HG03066 (cell line): ENCODE data around the gene ZDHHC22.

ENCODE experiments used
- ATAC-seq: cut with Tn5 transposase; IDR thresholded peaks from one replicate; pipeline ENCODE4 v1.9.1; 2021; ENCODE audit warnings: low read depth; ENCODE audit not compliant: unreplicated experiment

Gene ZDHHC22

DNA sequence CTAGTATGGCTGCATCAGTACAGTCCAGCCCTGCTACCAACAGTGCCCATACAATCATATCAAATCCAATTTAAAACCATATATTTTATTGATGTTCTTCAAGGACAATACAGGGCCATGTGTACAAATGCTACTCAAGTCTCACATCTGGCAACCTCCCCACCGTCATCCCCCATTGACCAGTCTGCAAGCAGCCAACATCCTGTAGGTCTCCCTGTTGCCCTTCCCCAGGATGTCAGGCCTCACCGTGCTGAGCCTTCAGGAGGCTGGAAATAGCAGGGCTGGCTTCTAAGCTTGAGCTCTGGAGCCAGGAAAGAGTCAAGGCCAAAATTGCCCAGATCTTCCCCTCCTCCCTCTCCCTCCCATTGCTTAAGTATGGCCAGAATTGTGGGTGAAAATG is 10.4 kb downstream of the ZDHHC22 start:
- ATAC-seq, result no peak

DNA sequence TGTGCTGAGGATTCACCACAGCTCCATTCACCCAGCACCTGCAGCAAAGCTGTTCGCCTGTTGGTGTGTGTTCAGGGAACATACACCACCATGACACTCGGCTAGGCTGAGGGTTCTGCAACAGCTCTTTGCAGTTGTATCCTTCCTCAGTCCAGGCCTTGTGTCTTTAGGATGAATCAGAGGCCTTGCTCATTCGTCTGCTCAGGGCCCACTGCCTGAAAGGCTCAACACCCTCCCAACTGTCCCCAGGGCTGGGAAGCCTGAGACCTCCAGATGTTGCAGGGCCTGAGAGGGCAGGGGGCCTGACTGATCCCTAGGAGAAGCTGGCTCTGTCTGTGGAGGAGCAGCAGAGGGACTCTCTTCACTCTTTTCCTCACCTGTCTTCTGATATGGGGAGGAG is 11.2 kb downstream of the ZDHHC22 start:
- no peak for ATAC-seq

DNA sequence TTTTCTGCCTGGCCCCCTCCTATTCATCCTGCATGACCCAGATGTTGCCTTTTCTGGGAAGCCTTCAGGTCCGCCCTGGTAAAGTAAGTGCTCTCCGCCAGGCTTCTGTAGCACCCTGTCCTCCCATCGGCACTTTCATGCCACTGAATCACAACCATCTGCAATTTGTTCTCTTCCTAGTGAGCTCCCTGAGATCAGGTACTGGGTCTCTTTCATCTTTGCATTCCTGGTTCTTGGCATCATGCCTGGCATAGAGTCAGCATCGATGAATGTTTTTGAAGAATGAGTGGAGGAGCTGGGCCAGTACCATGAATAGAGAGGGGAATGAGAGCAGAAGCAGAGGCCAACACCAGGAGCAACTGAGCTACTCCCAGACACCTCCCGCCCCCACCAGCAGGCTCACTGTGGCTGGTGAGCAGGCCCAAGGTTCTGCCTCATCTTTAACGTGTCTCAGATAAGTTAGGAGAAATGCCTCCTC is 13.1 kb downstream of the ZDHHC22 start:
- no peak for ATAC-seq

DNA sequence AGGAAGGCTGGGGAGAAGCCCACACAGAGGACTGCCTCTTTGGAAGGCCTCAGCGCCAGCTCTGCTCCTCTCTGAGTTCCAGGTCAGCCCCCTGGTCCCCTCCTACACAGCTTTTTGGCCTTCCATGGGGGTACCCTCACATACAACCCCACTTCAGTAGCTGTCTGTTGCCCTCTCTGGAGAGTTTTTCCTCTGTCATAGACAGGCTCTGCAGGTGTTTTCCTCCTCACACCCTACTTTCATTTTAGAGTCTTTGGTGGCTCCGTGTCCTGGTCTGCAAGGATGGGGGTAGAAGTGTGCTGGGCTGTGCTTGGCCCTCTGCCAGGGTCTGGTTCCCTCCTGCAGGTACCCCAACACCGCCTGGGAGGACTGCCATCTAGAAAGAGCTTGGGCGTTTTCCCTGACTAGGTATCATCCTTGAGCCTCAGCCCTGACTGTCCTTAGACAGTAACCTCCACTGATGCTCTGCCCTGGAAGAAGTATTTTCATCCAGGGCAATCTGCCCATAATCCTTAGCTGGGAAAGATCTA is 15.1 kb downstream of the ZDHHC22 start:
- no peak for ATAC-seq

DNA sequence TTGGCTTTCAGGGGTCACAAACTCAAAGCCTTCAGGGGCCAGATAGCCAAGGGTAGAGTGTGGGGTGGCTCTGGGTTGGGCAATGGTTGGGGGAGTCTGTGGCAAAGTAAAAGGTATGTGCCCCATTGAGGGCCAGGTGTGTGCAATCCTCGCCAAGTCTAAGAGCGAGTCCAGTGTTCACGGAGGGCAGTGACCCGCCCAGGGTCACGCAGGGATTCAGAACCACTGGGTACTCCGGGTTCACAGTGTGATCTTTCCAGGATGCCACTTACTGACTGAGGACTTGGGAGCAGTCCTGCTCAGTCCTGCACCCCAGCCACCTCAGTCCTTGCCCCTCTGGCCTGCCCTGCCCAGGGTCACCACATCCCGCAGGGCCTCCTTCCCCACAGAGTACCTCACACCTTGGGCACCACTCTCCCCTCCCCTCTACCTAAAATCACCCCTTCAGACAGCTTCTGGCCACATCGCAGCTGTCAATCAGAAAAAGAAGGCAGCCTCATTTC is 15.7 kb downstream of the ZDHHC22 start:
- ATAC-seq, result no peak

DNA sequence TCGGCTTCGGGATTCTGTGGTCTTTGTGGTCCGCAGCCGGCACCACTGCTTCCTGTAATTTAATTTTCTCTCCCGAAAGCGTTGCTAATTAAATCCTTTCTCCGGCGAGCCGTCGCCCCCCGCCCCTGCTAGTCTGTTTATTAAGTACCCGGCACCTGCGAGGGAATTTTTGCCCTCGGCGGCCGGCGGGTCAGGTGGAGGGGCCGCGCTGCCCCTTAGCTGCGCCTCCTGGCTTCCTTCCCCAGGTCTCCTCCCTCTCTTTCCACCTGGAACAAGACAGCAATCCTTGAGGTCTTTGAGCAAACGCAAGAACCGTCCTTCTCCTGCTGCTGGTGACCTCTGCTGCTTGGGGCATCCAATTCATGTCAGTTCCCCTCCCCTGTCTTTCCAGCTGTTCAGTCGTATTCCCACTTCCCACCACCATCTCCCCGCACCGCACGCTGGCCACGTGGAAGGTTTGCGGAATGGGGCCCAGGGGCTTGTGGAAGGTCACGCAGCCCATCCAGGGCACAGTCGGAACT is 16.2 kb downstream of the ZDHHC22 start:
- ATAC-seq, result no peak

DNA sequence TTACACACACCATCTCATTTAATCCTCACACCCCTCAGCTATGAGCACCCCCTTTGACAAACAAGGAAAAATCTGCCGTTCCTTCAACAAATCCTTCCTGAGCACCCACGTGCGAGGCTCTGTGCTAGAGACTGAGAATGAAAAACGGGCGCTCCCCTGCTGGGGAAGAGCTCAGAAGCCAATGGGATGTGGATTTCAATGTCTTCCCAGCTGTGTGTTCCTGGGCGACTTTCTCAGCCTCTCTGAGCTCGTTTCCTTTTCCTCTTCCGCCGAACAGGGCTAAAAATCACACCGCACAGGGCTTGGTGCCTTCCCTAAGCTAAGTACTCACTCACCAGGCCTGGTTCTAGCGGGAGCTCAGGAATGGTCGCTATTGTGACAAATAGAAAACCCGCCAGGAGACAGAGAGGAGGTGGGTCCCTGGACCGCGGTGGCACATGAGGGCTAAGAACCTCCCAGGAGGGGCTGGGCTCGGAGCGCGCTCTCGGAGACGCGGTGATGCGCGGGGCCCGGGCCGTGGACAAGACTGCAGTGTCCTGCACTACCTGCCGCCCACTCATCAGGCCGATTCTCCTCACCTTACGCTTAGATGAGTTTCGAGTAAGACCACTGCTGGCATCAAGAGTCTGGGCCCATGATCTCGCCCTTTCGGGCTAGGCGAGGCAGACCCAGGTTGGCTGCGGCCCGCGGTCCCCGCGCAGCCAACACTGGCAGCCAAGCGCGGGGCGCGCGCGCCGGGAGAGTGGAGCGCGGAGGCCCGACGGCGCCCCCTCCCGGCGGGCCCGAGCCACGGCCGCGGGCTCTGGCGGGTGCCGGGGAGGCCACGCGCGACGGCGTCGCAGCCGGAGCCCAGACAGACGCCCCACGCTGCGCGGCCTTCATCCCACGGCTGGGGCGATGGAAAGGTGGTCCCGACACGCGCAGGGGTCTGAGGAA is 17.0 kb downstream of the ZDHHC22 start:
- ATAC-seq, result no peak

DNA sequence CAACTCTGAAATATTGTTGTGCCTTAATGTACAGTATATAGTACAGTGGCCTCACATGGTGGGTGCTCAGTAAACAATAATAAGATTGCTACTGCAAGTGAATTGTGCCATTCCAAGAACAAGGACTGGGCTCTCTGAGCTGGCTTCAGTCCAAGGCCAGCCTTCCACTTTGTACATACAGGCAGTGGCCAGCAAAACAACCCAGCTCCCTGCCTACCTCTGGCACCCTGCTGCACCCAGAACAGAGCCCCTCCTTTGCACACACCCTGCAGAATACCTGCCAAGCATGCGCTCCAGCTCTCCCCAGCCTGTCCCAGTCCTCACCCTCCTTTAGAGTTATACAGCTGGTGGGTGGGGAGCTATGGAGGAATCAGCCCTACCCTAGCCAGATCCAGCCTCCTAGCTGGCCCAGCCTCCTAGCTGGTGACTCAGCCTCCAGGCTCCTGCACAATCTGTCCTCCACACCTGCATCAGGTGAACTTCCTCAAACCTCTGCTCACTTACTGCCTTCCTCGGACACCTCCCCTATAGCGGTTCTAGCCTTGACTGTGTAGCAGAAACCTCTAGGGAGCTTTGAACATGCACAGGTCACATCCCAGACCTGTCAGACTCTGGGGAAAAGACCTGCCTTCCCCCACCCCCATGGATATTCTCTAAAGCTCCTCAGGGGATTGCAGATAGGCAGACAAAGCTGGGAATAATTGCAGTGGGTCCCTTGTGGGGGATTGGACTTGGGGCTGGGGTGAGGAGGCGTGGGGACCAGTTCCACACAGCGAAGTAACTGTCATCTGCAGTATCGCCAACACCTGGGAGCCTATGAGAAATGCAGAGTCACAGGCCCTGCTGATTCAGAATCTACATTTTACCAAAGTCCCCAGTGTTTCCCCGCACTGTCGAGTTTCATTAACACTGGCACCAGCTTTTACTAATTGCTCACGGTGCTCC is 17.9 kb downstream of the ZDHHC22 start:
- no peak for ATAC-seq

DNA sequence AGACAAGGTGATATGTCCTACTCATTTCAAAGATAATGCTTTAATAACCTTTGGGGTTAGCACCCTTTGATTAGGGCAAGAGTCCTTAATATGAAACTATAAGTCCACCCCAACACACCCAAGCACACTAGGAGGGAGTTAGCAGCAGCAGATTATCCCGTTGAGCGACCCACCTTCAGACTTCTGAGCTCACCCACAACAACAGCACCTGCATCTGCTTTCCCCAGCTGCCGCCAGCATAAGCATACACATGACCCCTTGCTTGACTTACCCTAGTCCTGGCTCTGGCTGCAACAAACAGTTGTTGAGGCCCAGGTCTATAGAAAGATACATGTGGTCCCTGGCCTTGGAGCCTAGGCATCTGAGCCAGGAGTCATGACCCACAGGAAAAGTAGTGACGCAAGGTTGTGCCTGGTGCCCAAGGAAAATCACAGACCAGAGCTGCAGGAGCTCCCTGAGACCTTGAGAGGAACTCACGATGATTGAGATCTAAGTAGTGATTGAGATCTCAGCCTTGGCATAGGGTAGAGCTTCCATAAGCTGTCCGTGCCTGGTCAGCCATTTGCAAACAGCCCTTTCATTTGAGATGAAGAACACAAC is 19.0 kb downstream of the ZDHHC22 start:
- ATAC-seq, result no peak

DNA sequence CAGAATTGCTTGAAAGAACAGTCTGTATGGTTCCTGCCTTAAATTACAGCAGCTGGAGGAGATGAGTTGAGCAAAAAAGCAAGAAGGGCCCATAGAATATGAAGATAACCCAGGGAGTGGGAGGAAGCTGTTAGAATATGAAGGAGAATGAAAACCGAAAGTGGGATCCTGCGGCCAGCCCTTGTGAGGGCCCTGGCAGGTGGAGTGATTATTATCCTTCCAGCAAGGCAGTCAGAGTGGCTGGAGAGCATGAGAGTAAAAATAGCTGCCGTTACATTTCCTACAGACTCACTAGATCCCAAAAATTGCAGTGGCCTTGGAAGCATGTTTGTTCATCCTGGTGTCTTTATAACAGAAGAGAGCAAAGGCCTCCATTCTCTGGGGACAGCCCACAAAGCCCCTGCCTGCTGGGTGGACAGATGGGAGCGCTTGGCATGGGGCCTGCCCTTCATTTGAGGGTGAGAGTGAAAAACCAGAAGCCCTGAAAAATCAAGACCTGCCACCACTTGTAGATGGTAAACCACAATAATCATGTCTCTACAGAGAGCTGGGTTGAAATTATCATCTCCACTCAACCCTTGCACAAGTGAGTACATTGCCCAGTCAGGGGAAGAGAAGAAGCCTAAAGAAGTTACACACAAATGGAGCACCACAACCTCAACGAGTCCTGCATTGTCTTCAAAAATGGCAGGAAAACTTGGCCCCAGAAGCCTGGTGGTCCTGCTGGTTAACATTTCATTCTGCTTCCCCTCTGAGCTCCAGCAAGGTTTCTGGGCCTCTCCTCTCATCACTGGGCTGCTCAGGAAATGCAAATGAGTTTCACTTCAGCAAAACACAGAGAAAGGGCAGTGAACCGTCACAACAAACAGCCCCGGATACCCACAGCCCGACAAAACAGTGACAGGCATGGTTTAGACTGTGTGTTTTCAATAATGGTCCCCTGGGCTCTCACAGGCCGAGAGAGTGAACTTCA is 20.5 kb downstream of the ZDHHC22 start:
- ATAC-seq, result peak; percentile 78

DNA sequence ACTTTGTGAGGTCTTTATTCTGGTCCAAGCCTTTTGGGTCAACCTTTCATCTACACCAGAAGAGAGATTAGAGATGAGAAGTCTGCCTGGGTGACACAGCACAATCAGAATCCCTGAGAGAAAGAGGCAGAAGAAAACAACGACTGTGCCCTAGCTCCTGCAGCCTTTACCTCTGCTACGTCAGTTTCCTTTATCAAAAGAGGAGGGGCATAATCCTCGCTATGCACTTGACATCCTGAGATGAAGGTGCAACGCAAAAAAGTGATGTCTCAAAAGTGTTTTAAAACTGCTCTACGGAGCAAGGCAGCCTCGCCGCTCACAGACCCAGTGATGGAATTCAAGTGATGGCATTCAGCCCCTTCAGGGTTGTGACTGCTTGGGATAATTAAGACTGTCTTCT is 21.7 kb downstream of the ZDHHC22 start:
- no peak for ATAC-seq

DNA sequence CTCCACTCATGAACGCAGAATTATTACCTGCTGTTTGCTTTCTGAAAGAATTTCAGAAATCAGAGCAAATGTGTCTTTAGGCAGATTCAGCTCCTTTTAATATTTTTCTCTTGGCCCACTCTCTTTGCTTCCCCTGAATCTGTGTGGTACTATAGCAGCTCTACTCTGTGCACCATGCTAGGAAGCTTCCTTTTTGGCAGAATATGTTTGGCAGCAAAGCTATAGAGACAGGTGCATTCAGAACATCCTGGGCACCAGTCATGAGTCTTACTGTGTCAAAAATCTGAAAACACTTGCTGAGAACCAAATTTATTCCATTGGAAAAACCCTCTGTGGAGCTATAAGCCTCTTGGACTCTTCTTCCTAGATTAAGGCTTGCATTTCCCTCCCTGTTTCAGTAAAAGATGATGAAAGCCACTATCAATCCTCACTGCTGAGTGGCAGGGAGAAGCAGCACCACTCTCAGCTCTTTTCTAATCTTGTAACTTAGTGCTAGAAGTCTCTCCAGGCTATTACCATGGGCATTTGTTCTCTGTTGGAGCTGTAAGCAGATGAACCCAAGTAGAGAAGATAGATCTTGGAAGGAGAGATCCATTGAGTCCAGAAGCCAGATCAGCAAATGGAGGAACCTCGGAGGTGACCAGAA is 25.3 kb downstream of the ZDHHC22 start:
- ATAC-seq, result no peak

DNA sequence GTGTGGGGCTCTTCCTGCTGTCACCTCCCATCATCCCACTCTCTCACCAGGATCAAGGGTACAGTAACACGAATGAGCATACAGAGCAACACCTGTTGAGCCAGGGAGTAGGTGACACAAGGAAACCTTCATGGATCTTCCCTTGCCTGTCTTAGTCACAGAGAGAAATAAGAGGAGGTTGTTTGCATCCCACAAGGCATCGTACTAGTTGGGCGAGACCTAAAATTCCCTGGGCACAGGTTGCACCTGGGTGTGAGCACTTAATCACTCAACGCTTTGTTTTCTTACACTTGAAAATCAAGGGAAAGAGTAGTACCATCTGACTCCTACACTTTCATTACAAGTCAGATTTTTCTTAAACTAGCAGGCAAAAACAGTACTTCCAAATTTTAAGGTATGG is 27.0 kb downstream of the ZDHHC22 start:
- ATAC-seq, result no peak

DNA sequence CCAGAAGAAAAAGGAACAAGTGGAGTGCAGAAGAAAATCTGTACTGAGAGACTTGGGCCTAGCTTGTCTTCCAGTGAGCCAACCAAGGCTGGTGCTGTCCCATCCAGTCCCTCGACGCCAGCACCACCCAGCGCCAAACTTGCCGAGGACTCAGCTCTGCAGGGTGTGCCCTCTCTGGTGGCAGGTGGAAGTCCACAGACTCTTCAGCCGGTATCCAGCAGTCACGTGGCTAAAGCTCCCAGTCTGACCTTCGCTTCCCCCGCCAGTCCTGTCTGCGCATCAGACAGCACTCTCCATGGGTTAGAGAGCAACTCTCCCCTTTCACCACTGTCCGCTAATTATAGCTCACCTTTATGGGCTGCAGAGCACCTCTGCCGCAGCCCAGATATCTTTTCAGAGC is 27.9 kb downstream of the ZDHHC22 start:
- no peak for ATAC-seq

DNA sequence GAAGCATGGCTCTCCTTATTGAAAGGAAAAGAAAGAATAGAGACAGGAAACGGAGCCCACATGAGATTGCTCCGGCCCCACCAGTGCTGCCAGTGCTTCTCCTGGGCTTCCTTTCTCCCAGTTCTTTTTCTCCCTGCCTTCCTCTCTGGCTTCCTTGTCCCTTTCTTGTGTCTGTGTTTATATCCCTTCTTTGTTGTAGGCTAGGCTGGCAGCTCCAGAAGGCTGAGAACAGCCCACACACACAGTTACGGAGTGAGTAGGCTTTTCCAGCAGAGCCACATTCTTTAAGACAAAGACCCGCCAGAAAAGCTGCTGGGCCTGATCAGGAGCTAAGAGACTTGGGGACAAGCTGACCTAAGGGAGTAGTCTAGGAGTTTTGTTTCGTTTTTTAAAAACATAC is 30.6 kb downstream of the ZDHHC22 start:
- ATAC-seq, result no peak

DNA sequence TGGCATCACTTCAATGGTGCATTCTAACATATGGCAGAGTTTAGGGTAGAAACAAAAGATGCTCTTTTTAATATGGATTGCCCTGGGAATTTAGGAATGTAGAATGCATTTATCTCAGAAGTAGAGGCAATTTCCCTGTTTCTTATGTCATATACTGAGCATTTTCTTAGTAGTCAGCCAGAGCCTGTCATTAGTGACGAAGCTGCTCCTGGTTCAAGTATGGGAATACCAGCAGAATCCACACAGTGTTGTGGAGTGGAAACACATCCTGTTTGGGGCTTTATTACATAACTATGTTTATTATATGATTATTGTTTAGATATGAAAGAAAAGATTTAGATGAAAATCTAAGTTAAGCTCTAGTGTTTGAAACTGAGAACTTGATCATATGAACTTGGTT is 31.3 kb downstream of the ZDHHC22 start:
- no peak for ATAC-seq

DNA sequence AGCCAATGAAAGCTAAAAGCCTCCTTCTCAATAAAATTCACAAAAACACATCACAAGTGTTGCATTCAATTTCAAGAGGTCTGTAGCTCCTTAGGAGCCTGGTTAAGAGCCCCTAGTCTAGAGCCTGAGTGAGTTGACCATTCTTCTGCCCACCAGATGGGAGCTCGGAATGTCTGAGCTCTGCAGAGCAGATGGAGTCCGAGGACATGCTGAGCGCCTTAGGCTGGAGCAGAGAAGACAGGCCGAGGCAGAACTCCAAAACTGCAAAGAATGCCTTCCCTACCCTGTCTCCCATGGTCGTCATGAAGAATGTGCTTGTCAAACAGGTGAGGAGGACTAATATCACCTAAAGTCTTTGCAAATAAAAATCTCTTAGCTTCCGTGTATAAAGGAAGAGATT is 31.9 kb downstream of the ZDHHC22 start:
- no peak for ATAC-seq

DNA sequence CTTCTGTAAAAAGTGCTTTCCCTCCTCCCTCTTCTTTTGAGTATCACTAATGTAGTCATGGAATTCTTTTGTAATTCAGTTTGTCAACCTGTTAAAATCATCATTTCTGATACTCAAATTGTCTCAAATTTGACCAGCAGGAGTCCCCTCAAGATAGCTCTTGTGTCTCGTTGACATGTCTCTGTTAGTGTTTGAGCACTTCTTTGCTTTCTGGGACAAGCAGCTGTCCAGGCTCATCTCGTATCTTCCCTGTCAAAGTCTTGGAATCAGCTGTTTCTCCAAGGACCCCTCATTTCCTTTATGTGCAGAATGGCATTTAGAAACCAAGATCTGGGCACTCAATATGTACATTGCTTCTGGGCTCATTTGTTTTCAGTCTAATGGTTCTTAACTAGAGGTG is 32.8 kb downstream of the ZDHHC22 start:
- ATAC-seq, result no peak

DNA sequence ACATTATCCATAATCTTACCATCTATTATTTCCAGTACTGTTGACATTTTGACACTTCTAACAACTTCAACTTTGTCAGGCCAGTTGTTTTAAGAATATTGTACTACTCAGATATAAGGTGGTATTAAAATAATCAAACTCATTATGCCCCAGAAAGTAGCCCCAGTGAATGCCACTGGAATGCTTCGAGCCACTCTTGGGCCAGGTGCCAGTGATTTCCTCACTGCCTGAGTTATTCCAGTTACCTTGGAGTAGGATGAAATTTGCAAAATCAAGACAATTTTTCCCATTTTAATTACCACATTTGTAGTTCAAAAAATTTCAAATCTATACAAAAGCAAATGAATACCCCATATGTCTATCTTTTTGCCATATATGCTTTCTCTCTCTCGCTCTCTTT is 34.4 kb downstream of the ZDHHC22 start:
- ATAC-seq, result no peak
